Esophagus muscularis mucosa (tissue), 4 donors: ENCODE measurements around the gene SLC37A1. TPM values are rescaled to one million over a fixed set of nuclear protein-coding genes. Genes with fewer than 3 reads are reported as not detected.

Experiments
- DNase-seq: peaks from one replicate; pipeline ENCODE4 v3.0.0-alpha.2; 2017; ENCODE audit errors: extremely low spot score
- H3K27ac ChIP-seq, 4 donors: fragments of 200-600 bp; sonication (generic); replicated peaks in 1 of 4; 1 replicate in 3 of 4; 2 replicates in 1 of 4; pipeline ENCODE4 v1.5.1; 2016 to 2019; ENCODE audit warnings: mild to moderate bottlenecking in 1 of 4
- H3K27me3 ChIP-seq, 4 donors: fragments of 200-600 bp; sonication (generic); one replicate each; pipeline versions ENCODE4 v1.5.1 to v1.6.0; 2016 to 2019
- H3K36me3 ChIP-seq, 4 donors: fragments of 200-600 bp; sonication (generic); one replicate each; pipeline ENCODE4 v1.5.1; 2016 to 2019
- H3K4me1 ChIP-seq, 4 donors: fragments of 200-600 bp; sonication (generic); one replicate each; pipeline ENCODE4 v1.5.1; 2016 to 2019
- H3K4me3 ChIP-seq, 4 donors: fragments of 200-600 bp; sonication (generic); 1 replicate in 2 of 4; 2 replicates in 2 of 4; pipeline ENCODE4 v1.5.1; 2016 to 2019; ENCODE audit warnings: mild to moderate bottlenecking in 4 of 4, moderate library complexity in 1 of 4
- H3K9me3 ChIP-seq, 4 donors: fragments of 200-600 bp; sonication (generic); 1 replicate in 3 of 4; 2 replicates in 1 of 4; pipeline ENCODE4 v1.5.1; 2016 to 2019
- EP300 ChIP-seq: sonication (generic); formaldehyde crosslinking; IDR thresholded peaks from one replicate; pipeline ENCODE4 v1.6.1; 2017; ENCODE audit warnings: antibody characterized with exemption
- POLR2A ChIP-seq: fragments of 450-650 bp; IDR thresholded peaks from one replicate; pipeline ENCODE4 v1.6.1; 2017; ENCODE audit warnings: antibody characterized with exemption, moderate library complexity, mild to moderate bottlenecking, low read depth
- POLR2AphosphoS5 ChIP-seq, 2 donors: sonication (generic); formaldehyde crosslinking; IDR thresholded peaks; one replicate each; pipeline ENCODE4 v1.6.1; 2017; ENCODE audit warnings: antibody characterized with exemption in 2 of 2
- WGBS: methylation state at CpG from one replicate; pipeline ENCODE4 v1.1.5; 2018; 5-methylcytosine and 5-hydroxymethylcytosine counted together
- intact Hi-C: fragments of 100-400 bp; cut with DNase I; formaldehyde crosslinking; loops from one replicate; pipeline ENCODE4 v1.15.1; 2023
- total RNA-seq, 4 donors: library from RNA; depleted of rRNA; stranded (reverse); fragments of >200 nt; gene quantifications; one replicate each; pipeline versions ENCODE4 v1.1.0 to v1.2.1, GENCODE V29; 2016
- TF ChIP-seq, protein P1 (sequence below), 3 experiments: fragments of 200-600 bp in 2 of 3; fragments of 450-650 bp in 1 of 3; sonication (generic) in 2 of 3; IDR thresholded peaks; one replicate each; pipeline ENCODE4 v1.5.1; 2017 to 2019; ENCODE audit warnings: antibody characterized with exemption in 3 of 3, mild to moderate bottlenecking in 2 of 3, moderate library complexity in 1 of 3

Gene SLC37A1
- total RNA-seq, 4 donors from 2014 or later = 5.4 to 11.1 (median 7.1) TPM

DNA sequence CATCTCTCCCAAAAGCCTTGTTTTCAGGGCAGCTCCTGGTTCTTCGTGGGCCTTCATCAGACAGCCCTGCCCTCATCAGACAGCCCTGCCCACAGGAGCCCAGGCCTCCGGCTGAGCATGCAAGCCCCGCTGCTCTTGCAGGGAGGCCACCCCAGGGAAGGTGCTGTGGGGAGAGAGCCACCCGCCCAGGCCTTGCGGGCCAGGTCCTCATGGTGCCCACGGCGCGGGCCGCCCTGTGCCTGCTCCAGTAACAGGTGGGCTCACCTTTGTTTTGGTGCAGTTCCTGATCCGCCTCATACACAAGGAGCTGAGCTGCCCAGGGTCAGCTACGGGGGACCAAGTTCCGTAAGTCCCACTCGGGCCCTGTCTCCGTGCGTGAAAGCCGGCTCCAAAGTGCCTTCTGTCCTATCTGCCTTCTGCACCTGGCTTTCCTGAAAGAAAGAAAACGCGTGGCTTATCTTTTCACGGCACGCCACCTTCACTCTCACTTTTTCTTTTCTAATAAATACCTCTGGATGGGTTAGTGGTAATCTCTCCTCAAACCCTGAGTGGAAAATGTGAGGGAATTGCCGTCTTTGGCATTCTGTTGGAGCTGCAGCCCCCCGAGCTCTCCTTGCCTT, 65.9 kb downstream of the SLC37A1 start:
- Histone ChIP-seq H3K4me1 (no peaks in the 10 kb centered on the region), H3K4me3 (no peak overlapping the region), H3K9me3 (peaks cover 0 to 12% (median 5%) of the 10 kb centered on the region in 4 donors), H3K27ac (no peak overlapping the region), H3K27me3 (no peaks in the 10 kb centered on the region), H3K36me3 (peaks cover 0 to 18% (median 10%) of the 10 kb centered on the region in 4 donors)
- WGBS = 92% methylated on average over 16 of the region's 22 CpGs
- TF ChIP-seq EP300 (no peak), POLR2AphosphoS5 (IDR thresholded peaks at IDR 0.05) (no peak), POLR2A (no peak)
- TF ChIP-seq, protein P1, sequence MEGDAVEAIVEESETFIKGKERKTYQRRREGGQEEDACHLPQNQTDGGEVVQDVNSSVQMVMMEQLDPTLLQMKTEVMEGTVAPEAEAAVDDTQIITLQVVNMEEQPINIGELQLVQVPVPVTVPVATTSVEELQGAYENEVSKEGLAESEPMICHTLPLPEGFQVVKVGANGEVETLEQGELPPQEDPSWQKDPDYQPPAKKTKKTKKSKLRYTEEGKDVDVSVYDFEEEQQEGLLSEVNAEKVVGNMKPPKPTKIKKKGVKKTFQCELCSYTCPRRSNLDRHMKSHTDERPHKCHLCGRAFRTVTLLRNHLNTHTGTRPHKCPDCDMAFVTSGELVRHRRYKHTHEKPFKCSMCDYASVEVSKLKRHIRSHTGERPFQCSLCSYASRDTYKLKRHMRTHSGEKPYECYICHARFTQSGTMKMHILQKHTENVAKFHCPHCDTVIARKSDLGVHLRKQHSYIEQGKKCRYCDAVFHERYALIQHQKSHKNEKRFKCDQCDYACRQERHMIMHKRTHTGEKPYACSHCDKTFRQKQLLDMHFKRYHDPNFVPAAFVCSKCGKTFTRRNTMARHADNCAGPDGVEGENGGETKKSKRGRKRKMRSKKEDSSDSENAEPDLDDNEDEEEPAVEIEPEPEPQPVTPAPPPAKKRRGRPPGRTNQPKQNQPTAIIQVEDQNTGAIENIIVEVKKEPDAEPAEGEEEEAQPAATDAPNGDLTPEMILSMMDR (IDR thresholded peaks at IDR 0.05) = no peak
- no peak for DNase-seq
- intact Hi-C loops = no loop called here

DNA sequence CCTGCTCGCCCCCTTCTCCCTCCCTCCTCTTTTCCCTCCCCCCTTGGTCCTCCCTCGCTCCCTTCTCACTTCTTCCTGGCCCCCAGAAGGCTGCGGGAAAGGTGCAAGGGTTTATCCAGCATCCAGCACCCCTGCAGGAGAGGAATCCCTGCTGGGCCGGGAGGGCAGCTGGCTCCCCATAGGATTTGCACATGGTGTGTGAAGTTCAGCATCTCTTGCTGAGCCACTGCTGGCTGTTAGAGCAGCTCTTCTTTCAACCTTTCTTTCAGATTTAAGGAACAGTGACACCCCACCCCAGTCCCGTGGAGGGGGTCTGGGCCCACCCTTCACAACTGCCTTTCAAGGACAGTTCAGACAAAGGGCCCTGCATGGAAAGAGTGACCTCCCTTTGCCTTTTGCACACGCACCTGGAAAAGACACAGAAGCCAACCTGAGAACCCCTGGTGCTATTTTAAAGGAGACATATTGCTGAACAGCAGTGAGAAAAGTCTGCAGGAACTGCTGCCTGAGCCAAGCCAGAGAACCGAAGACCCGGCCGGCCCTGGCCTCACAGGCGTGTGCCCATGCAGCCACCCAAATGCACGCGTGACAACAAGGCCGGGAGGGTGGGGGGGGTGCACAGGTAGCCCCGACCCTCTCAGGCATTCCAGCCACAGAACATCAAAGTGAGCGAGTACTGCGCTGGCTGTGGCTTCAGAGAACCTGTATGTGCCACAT, 66.6 kb downstream of the SLC37A1 start:
- peaks cover 0 to 12% (median 5%) of the 10 kb centered on the region in 4 donors for H3K9me3 ChIP-seq
- intact Hi-C loops = no loop called here
- peaks cover 0 to 11% (median 6%) of the 10 kb centered on the region in 4 donors for H3K36me3 ChIP-seq
- no peak for DNase-seq
- no peak overlapping the region for H3K27ac ChIP-seq
- TF ChIP-seq, protein P1 (IDR thresholded peaks at IDR 0.05) = no peak
- TF ChIP-seq POLR2A (no peak), EP300 (no peak), POLR2AphosphoS5 (IDR thresholded peaks at IDR 0.05) (no peak)
- H3K27me3 ChIP-seq = no peaks in the 10 kb centered on the region
- H3K4me3 ChIP-seq = no peak overlapping the region
- WGBS = 81% methylated on average over 12 of the region's 16 CpGs
- no peaks in the 10 kb centered on the region for H3K4me1 ChIP-seq

DNA sequence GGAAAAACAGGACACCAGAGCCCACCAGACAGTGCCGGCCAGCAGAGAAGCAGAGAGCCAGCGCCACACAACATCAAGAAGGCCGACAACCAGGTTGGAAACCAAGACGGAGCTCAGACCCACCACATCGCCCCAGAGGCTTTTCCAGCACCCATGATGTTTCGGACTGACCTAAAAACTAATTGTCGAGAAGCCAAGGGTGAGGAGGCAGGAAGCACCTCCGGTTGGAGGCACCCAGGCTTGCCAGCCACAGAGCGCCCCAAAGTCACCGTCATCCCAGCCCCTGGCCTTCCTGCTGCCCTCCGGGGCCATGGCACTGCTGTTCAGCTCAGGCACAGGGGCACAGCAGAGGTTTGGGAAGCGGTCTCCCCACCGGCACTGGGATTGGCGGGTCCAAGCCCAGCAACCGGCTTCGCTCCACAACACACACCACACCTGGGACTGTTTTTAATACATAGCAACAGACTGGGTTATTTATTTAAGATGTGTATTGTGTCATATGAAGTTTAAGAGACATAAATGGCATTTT, 67.2 kb downstream of the SLC37A1 start:
- no peak overlapping the region for H3K4me3 ChIP-seq
- DNase-seq = no peak
- WGBS = 88% methylated on average over 14 of the region's 16 CpGs

DNA sequence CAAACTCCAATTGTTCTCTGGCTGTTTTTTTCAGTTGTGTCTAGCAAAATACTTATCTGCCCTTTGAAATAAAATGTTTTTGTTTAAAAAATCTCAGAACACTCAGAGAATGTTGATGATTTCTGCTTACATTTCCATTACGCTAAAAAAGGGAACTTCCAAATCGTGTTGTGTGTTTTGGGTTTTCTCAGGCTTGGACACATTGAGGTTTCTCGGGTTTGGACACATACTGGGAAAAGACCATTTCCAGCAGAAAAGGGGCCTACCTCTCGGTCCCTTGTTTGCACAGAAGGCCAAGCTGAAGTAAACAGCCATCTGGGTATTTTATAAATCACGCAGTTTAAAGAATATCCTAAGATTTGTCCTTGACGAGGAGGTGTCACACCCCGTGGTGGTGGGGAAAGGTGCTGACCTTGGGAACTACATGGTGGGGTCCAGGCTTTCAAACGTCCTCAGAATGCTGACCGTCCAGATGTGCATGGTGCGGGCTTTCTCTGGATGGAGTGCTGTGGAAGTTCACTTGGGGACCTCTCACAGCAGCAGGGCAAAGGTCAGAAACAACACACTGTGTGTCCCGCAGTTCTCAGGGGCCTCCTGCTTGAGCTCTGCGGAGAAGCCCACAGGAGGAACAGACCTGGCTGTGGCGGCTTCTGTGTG, 67.8 kb downstream of the SLC37A1 start:
- Histone ChIP-seq H3K4me1 (no peaks in the 10 kb centered on the region), H3K27me3 (no peaks in the 10 kb centered on the region), H3K36me3 (peaks cover 0 to 9% (median 0%) of the 10 kb centered on the region in 4 donors), H3K9me3 (peaks cover 0 to 6% (median 2%) of the 10 kb centered on the region in 4 donors), H3K4me3 (no peak overlapping the region), H3K27ac (no peak overlapping the region)
- no peak for DNase-seq
- WGBS = 77% methylated on average over 12 of the region's 13 CpGs
- intact Hi-C loops = no loop called here
- no peak for TF ChIP-seq EP300
- TF ChIP-seq POLR2A = no peak
- TF ChIP-seq, protein P1 (IDR thresholded peaks at IDR 0.05) = no peak
- TF ChIP-seq POLR2AphosphoS5 (IDR thresholded peaks at IDR 0.05) = no peak

More for the DNA sequence above, 67.2 kb downstream of the SLC37A1 start:
- Histone ChIP-seq H3K36me3 (peaks cover 0 to 9% (median 2%) of the 10 kb centered on the region in 4 donors), H3K9me3 (peaks cover 0 to 12% (median 5%) of the 10 kb centered on the region in 4 donors), H3K4me1 (no peaks in the 10 kb centered on the region), H3K27me3 (no peaks in the 10 kb centered on the region), H3K27ac (no peak overlapping the region)
- intact Hi-C loops = no loop called here
- no peak for TF ChIP-seq EP300
- TF ChIP-seq POLR2AphosphoS5 (IDR thresholded peaks at IDR 0.05) = no peak
- TF ChIP-seq, protein P1 (IDR thresholded peaks at IDR 0.05) = no peak
